ENCODE measurements around the gene CACNA1H. TPM values are rescaled to one million over a fixed set of nuclear protein-coding genes. Genes with fewer than 3 reads are reported as not detected.

Gene CACNA1H
- total and polyA plus RNA-seq, 3 donors from 2014 or later: 41.1 to 69.0 (median 55.9) TPM

DNA sequence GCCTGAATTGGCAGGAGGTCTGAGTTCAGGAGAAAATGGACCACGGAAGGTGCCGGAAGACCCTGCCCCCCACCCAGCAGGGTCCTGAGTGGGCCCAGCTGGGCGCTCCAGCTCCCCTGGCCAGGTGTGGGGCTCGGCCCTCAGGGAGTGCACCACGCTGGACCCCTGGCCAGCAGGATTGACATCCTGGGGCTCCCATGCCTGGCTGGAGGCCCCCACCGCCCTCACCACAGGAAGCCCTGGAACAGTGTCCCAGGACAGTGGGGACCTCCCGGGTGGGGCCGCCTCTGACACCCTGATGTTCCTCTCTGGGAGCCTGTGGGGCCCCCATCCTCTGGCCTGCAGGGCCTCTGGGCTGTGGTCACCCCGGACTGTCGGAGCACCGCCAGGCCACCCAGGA lies 28.1 kb upstream of the CACNA1H start:
- no peaks in the 10 kb centered on the region for H3K4me1 ChIP-seq
- H3K27ac ChIP-seq: no peak overlapping the region

GRCh38 chr16:1125471-1125870 lies 27.4 kb upstream of the CACNA1H start:
- no peaks in the 10 kb centered on the region for H3K4me1 ChIP-seq
- intact Hi-C loops (cut with DNase I; ENCODE audit: low total_unique reads): no loop called here
- H3K9me3 ChIP-seq: no peaks in the 10 kb centered on the region
- H3K27ac ChIP-seq: no peak overlapping the region
- no peaks in the 10 kb centered on the region for H3K27me3 ChIP-seq
- H3K4me3 ChIP-seq: no peak overlapping the region
- WGBS, 2 donors: 37 to 57% methylated on average over 7 to 18 of the region's 18 CpGs
- no peak for TF ChIP-seq CTCF (IDR thresholded peaks at IDR 0.05)
- TF ChIP-seq POLR2A (IDR thresholded peaks at IDR 0.05): no peak
- no peaks in the 10 kb centered on the region for H3K36me3 ChIP-seq (ENCODE audit: low read depth, missing control alignments)
- DNase-seq: no peak

More for the DNA sequence above, 28.1 kb upstream of the CACNA1H start:
- no peak overlapping the region for H3K4me3 ChIP-seq
- H3K27me3 ChIP-seq: no peaks in the 10 kb centered on the region
- TF ChIP-seq CTCF (IDR thresholded peaks at IDR 0.05): no peak
- no peak for TF ChIP-seq POLR2A (IDR thresholded peaks at IDR 0.05)
- WGBS, 2 donors: 93% methylated on average over 11 of the region's 11 CpGs; no CpG with 5 or more reads in 1 of the 2 donors
- H3K36me3 ChIP-seq (ENCODE audit: low read depth, missing control alignments): no peaks in the 10 kb centered on the region
- intact Hi-C loops (cut with DNase I; ENCODE audit: low total_unique reads): no loop called here
- no peak for DNase-seq
- H3K9me3 ChIP-seq: no peaks in the 10 kb centered on the region

- Histone ChIP-seq H3K9me3 (no peaks in the 10 kb centered on the region), H3K36me3 (ENCODE audit: low read depth, missing control alignments) (no peaks in the 10 kb centered on the region), H3K27ac (no peak overlapping the region), H3K4me3 (no peak overlapping the region), H3K4me1 (no peaks in the 10 kb centered on the region), H3K27me3 (no peaks in the 10 kb centered on the region)
- DNase-seq: no peak
- TF ChIP-seq CTCF (IDR thresholded peaks at IDR 0.05): no peak
- 40 to 50% methylated on average over 2 to 16 of the region's 17 CpGs for WGBS, 2 donors
- intact Hi-C loops (cut with DNase I; ENCODE audit: low total_unique reads): no loop called here
Measured at GRCh38 chr16:1126044-1126443, 26.9 kb upstream of the CACNA1H start.

GRCh38 chr16:1126586-1126985 lies 26.3 kb upstream of the CACNA1H start:
- DNase-seq: no peak
- H3K4me3 ChIP-seq: no peak overlapping the region
- H3K36me3 ChIP-seq (ENCODE audit: low read depth, missing control alignments): no peaks in the 10 kb centered on the region
- H3K27me3 ChIP-seq: no peaks in the 10 kb centered on the region
- H3K4me1 ChIP-seq: no peaks in the 10 kb centered on the region
- 56 to 70% methylated on average over 4 to 10 of the region's 10 CpGs for WGBS, 2 donors
- H3K27ac ChIP-seq: no peak overlapping the region
- no peaks in the 10 kb centered on the region for H3K9me3 ChIP-seq
- intact Hi-C loops (cut with DNase I; ENCODE audit: low total_unique reads): no loop called here
- no peak for TF ChIP-seq CTCF (IDR thresholded peaks at IDR 0.05)
- no peak for TF ChIP-seq POLR2A (IDR thresholded peaks at IDR 0.05)

DNA sequence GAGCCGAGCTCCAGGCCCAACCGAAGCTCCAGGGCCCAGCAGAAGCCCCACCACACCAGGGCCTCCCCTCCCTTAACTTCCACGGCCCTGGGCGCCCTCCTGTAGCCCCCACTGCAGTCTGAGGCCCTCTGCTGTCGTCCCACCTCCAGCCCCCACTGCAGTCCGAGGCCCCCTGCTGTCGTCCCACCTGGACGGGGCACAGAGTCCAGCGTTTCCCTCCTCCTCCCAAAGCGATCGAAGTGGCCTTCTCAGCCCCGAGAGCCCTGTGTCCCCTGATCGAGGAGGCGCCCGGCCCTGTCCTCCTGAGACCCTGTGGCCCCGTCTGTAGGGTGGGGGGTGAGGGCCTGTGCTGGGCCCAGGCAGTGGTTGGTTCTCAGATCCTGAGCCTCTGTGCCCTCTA lies 25.8 kb upstream of the CACNA1H start:
- intact Hi-C loops (cut with DNase I; ENCODE audit: low total_unique reads): no loop called here
- no peak overlapping the region for H3K4me3 ChIP-seq
- no peak for DNase-seq
- H3K9me3 ChIP-seq: no peaks in the 10 kb centered on the region
- 53 to 66% methylated on average over 16 of the region's 16 CpGs for WGBS, 2 donors
- no peak overlapping the region for H3K27ac ChIP-seq
- H3K27me3 ChIP-seq: no peaks in the 10 kb centered on the region
- TF ChIP-seq CTCF (IDR thresholded peaks at IDR 0.05) (no peak), POLR2A (IDR thresholded peaks at IDR 0.05) (no peak)
- no peaks in the 10 kb centered on the region for H3K4me1 ChIP-seq
- H3K36me3 ChIP-seq (ENCODE audit: low read depth, missing control alignments): no peaks in the 10 kb centered on the region

All from testis (tissue), 3 donors.